ENCODE results near the gene SIK2. TPM values are rescaled to one million over a fixed set of nuclear protein-coding genes. Genes with fewer than 3 reads are reported as not detected.

The SIK2 gene
- total and polyA plus RNA-seq, 2 experiments from 2014 or later: 1.5 to 14.2 TPM

DNA sequence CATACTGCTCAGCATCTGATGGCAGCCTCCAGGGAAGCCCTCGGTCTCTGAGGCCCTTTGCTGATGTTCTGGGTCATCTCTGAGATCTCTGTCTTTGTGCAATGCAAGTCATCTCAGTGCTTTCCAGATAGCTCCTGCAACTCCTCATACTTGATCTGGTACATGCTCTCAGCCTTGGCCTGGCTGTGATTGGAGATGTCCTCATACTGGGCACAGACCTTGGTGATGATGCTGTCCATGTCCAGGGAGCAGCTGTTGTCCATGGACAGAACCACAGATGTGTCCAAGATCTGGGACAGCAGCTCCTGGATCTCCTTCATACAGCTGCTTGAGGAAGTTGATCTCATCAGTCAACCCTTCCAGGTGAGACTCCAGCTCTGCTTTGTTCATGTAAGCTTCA is 69.1 kb downstream of the SIK2 start:
- no peak for DNase-seq (ENCODE audit: low read depth in 1 of 2, low spot score in 1 of 2)
- Histone ChIP-seq H3K9me3 (ENCODE audit: low read depth) (no peaks in the 10 kb centered on the region), H3K4me3 (no peak overlapping the region), H3K27me3 (no peaks in the 10 kb centered on the region), H3K36me3 (peaks cover 2% of the 10 kb centered on the region), H3K27ac (no peak overlapping the region), H3K4me1 (ENCODE audit: low read depth) (no peaks in the 10 kb centered on the region)
- TF ChIP-seq, protein P1, sequence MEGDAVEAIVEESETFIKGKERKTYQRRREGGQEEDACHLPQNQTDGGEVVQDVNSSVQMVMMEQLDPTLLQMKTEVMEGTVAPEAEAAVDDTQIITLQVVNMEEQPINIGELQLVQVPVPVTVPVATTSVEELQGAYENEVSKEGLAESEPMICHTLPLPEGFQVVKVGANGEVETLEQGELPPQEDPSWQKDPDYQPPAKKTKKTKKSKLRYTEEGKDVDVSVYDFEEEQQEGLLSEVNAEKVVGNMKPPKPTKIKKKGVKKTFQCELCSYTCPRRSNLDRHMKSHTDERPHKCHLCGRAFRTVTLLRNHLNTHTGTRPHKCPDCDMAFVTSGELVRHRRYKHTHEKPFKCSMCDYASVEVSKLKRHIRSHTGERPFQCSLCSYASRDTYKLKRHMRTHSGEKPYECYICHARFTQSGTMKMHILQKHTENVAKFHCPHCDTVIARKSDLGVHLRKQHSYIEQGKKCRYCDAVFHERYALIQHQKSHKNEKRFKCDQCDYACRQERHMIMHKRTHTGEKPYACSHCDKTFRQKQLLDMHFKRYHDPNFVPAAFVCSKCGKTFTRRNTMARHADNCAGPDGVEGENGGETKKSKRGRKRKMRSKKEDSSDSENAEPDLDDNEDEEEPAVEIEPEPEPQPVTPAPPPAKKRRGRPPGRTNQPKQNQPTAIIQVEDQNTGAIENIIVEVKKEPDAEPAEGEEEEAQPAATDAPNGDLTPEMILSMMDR (IDR thresholded peaks at IDR 0.05; ENCODE audit: low read depth, low read length): no peak

DNA sequence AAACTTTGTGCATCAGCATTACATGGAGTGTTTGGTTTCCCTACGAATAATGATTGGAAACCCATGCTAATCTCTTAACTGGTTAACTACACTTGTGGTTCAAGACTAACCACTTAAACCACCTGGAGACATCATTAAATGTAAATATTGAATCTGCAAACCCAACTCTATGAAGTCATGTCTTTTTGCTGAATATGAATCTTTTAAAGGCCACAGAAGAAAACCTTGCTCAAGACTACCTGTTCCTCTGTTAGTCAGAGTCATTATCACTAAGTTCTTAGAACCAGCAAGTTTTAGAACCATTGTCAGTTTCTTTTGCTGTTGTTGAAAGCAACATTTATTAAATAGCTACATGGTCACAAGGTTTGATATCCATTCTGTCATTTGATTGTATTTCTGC is 70.7 kb downstream of the SIK2 start:
- TF ChIP-seq, protein P1 (IDR thresholded peaks at IDR 0.05; ENCODE audit: low read depth, low read length): no peak
- no peak for DNase-seq (ENCODE audit: low read depth in 1 of 2, low spot score in 1 of 2)
- Histone ChIP-seq H3K4me1 (ENCODE audit: low read depth) (no peaks in the 10 kb centered on the region), H3K9me3 (ENCODE audit: low read depth) (no peaks in the 10 kb centered on the region), H3K4me3 (no peak overlapping the region), H3K36me3 (peaks cover 2% of the 10 kb centered on the region), H3K27me3 (no peaks in the 10 kb centered on the region), H3K27ac (no peak overlapping the region)

DNA sequence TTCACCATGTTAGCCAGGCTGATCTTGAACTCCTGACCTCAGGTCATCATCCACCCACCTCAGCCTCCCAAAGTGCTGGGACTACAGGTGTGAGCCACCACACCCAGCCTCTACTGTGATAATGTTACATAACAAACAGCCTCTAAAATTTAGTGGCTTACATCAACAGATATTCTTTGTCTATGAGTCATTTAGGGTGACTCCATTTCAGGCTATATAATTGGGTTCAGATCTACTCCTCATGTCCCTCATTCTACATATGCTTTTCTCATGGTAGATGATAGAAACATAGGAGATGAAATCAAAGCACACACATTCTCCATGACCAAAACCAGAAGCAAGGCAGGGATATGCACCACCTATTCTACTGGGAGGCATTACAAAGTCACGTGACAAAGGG is 72.7 kb downstream of the SIK2 start:
- Histone ChIP-seq H3K4me1 (ENCODE audit: low read depth) (no peaks in the 10 kb centered on the region), H3K27me3 (no peaks in the 10 kb centered on the region), H3K4me3 (no peak overlapping the region), H3K36me3 (peaks cover 5% of the 10 kb centered on the region), H3K9me3 (ENCODE audit: low read depth) (no peaks in the 10 kb centered on the region), H3K27ac (no peak overlapping the region)
- DNase-seq (ENCODE audit: low read depth in 1 of 2, low spot score in 1 of 2): no peak
- TF ChIP-seq, protein P1 (IDR thresholded peaks at IDR 0.05; ENCODE audit: low read depth, low read length): no peak

DNA sequence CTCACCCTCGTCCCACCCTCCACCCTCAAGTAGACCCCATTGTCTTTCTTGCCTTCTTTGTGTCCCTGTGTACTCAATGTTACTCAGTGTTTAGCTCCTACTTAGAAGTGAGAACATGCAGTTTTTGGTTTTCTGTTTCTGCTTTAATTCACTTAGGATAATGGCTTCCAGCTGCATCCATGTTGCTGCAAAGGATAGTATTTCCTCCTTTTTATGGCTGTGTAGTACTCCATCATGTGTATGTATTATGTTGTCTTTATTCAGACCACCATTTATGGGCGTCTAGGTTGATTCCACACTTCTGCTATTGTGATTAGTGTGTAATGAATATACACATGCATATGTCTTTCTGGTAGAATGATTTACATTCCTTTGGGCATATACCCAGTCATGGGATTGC is 73.6 kb downstream of the SIK2 start:
- Histone ChIP-seq H3K27ac (no peak overlapping the region), H3K36me3 (peaks cover 5% of the 10 kb centered on the region), H3K9me3 (ENCODE audit: low read depth) (no peaks in the 10 kb centered on the region), H3K27me3 (no peaks in the 10 kb centered on the region), H3K4me3 (no peak overlapping the region), H3K4me1 (ENCODE audit: low read depth) (no peaks in the 10 kb centered on the region)
- TF ChIP-seq, protein P1 (IDR thresholded peaks at IDR 0.05; ENCODE audit: low read depth, low read length): no peak
- DNase-seq (ENCODE audit: low read depth in 1 of 2, low spot score in 1 of 2): no peak

DNA sequence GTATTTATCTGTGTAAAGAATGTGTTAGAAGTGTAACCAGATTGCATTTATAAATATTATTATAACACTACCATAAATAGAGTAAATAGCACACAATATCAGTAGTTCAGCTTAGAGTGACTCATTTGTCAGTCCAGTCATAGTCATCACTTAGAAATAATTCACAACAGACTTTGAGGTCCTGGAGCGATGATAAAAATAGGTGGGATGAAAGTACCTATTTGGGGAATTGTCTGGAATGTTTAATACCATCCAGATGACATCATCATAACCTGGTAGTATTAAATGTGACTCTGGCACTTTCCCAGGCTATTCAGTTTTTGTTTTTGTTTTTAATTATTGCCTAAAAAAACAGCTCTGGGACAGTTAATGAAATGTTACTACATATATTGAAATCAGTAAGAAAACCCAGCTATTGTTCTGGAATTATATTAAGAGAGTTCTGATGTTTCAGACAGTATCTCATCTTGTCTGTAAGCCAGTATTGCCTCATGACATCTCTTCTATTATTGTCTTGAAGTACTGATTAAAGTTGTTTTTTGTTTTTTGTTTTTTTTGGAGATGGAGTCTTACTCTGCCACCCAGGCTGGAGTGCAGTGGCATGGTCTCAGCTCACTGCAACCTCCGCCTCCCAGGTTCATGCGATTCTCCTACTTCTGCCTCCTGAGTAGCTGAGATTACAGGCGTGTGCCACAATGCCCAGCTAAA is 74.8 kb downstream of the SIK2 start:
- no peak overlapping the region for H3K27ac ChIP-seq
- DNase-seq (ENCODE audit: low read depth in 1 of 2, low spot score in 1 of 2): peak in 1 of 2 donors; percentile 19
- no peaks in the 10 kb centered on the region for H3K9me3 ChIP-seq (ENCODE audit: low read depth)
- TF ChIP-seq, protein P1 (IDR thresholded peaks at IDR 0.05; ENCODE audit: low read depth, low read length): no peak
- H3K27me3 ChIP-seq: no peaks in the 10 kb centered on the region
- H3K36me3 ChIP-seq: peaks cover 5% of the 10 kb centered on the region
- no peak overlapping the region for H3K4me3 ChIP-seq
- H3K4me1 ChIP-seq (ENCODE audit: low read depth): no peaks in the 10 kb centered on the region
